GM21367 (cell line): Measurements from ENCODE around the gene CARD14.

Source experiments
- ATAC-seq: cut with Tn5 transposase; IDR thresholded peaks from one replicate; pipeline ENCODE4 v1.9.1; 2021; ENCODE audit not compliant: unreplicated experiment

The CARD14 gene

GRCh38 chr17:80209765-80210164 is 39.9 kb downstream of the CARD14 start:
- ATAC-seq = no peak

DNA sequence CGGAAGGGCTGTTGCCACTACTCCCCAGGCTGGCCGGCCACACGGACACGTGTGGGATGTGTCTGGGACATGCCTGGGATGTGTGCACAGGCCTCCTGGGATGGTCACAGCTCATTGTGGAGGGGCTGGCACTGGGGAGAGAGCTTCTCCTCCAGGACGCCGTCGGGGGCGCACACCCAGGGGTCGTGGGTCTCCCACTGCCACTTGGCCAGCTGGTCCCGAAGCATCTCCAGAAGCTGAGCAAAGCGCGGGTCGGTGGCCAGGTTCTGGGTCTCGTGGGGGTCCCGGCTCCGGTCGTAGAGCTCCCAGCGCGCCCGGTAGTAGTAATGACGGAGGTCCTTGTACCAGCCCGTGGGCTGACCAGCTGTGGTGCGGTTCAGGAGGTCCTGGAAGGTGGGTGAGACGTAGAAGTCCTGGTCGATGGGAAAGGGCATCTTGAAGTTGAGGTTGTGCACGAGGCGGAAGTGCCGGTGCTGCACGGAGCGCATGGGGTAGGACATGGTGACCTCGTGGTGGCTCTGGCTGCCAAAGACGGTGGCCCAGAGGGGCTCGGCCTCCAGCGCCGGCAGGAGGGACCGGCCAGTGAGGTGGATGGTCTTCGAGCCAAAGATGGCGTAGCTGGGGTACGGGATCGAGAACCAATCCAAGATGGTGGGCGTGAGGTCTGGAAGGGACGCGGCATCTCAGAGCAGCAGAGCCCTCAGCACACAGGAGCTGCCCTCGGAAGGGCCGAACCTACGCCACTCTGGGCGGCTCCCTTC is 40.7 kb downstream of the CARD14 start:
- no peak for ATAC-seq

DNA sequence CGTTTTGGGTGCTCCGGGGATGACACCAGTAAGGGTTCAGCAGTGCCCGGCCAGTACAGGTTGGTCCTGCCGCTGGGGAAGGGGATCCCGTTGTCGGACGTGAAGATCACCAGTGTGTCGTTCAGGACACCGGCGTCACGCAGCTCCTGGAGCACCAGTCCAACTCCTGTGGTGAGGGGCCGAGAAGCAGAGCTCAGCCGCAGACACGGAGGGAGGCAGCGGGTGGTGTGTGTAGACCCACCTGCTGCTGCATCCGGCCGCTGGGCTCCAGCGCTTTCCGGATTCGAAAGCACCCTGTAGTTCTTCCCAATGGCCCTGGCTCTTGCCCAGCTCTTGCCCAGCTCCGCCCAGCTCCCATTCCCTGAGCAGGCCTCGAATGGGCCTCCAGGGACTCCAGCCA is 42.3 kb downstream of the CARD14 start:
- no peak for ATAC-seq

GRCh38 chr17:80212511-80212910 is 42.7 kb downstream of the CARD14 start:
- ATAC-seq = no peak

DNA sequence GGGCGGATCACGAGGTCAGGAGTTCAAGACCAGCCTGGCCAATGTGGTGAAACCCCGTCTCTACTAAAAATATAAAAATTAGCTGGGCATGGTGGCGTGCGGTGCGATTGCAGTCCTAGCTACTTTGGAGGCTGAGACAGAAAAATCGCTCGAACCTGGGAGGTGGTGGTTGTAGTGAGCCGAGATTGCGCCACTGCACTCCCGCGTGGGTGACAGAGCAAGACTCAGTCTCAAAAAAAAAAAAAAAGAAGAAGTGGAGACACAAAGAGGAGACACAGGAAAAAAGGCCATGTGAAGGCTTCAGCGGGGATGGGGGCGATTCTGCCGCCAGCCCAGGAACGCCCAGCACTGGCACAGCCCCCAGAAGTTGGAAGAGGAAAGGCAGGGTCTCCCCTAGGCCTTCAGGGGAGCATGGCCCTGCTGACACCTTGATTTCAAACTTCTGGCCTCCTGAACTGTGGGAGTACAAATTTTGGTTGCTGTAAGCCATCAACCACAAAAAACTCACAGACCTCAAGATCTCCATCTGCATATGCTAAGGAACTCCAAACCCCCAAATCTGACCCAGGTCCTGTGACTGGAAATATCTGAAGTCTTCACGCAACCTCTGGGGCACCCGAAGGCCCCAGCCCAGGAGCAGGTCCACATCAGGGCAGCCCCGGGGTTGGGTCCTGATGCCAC is 43.3 kb downstream of the CARD14 start:
- no peak for ATAC-seq

- ATAC-seq = no peak
These were observed 43.8 kb downstream of the CARD14 start for GRCh38 chr17:80213643-80213975.

- ATAC-seq = no peak
These were observed 44.4 kb downstream of the CARD14 start for GRCh38 chr17:80214012-80214877.

GRCh38 chr17:80214878-80215210 is 45.0 kb downstream of the CARD14 start:
- ATAC-seq = no peak

DNA sequence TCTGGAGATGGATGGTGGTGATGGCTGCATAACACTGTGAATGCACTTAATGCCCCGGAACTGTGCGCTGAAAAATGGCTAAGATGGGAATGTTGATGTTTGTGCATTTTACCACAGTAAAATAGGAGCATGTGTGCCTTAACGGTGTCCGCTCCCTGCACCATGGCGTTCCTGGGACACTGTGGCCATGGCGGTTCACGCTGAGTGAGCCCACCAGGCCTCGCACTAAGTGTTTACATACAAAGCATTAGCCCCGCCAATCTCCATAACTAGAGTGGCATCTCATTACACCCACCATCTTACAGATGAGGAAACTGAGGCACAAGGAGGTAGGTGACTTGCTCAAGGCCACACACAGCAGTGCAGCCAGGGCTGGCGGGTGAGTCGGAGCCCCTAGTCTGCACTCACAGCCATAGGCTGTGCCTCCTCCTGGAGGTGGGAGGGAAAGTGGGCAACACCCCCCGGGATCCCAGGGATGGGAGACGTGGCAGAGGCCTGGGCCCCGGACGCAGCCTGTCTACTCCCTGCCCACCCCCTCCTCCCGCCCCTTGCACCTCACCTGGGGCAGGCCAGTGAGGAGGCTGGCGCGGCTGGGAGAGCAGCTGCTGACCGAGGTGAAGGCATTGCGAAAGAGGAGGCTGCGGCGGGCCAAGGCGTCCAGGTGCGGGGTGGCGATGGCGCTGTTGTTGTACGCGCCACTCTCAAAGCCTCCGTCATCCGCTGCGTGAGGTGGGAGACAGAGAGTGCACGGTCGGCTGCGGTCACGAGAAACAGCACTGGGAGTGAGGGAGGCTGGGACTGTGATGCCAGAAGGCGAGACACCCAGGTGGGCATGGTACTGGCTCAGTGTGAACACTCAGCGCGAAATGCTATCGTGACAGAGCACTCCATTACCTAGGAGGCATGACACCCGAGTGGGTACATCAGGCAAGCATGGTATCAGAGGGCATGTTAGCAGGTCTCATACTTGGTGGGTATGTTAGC is 46.9 kb downstream of the CARD14 start:
- no peak for ATAC-seq

- no peak for ATAC-seq
These were observed 48.0 kb downstream of the CARD14 start for GRCh38 chr17:80217703-80218362.

GRCh38 chr17:80218391-80218790 is 48.6 kb downstream of the CARD14 start:
- no peak for ATAC-seq

DNA sequence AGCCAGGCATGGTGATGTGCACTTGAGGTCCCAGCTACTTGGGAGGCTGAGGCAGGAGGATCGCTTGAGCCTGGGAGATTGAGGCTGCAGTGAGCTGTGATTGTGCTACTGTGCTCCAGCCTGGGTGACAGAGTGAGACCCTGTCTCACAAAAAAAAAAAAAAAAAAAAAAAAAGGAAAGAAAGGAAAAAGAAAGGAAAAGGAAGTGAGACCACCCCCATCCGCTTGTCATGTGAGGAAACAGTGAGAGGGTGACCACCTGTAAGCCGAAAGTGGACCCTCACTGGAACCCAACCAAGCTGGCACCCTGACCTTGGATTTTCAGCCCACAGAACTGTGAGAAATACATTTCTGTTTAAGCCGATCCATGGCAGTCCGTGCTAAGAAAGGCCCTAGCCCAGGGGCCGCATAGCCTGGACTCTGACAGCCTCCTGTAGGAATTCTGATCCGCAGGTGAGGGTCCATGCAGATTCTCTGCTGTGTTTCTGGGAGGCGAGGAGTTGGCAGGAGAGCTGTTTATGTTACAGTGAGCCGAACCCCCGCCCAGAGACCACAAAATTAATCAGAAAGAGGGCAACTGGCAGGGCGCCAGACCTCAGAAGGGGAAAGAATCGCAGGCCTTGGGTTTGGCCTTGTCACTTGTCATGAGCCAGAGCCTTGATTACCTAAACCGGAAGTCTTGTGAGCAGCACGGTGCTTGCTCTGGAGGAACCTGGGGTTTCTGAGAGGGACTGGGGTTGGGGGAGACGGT is 49.4 kb downstream of the CARD14 start:
- ATAC-seq = peak; percentile 45

GRCh38 chr17:80219763-80220053 is 49.9 kb downstream of the CARD14 start:
- ATAC-seq = peak; percentile 17

DNA sequence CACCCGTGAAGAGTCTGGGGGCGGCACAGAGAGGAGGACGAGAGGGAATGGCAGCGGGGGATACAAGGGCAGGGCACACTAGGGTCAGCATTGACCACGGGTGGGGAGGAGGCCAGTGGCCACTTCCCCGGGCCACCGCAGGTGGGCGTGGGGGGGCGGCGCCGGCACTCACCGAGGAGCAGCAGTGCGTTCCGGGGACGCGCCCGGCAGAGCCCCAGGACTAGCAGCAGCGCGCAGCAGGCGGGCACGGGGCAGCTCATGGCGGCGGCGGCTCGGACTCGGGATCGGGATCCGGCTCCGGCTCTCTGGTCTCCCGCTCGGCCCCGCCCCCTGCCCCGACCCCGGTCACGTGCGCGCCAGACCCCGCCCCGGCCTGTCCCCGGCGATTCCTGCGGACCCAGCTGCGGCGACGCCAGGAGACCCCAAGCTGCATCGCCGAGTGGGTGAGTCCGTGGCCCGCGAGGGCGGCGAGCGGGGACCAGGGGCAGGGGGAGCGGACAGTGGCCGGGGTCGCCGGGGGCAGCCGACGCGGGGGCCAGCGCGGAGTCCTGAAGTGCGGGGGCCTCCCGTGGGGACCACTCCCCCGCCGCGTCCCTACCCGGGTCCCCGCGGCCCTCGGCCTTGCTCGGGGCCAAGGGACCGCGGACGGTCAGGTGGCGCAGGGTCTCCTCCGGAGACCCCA is 50.4 kb downstream of the CARD14 start, which contains the start of the genes SGSH and SLC26A11:
Gene SGSH, minus strand, starts transcription at position 280 of the 682 bp plus-strand sequence. Its CDS starts 20 bp downstream, at position 260.
Gene SLC26A11, plus strand, starts transcription at position 374 of the 682 bp plus-strand sequence. CDS start 1,134 bp downstream, outside the sequence.
- ATAC-seq = peak; percentile 30

DNA sequence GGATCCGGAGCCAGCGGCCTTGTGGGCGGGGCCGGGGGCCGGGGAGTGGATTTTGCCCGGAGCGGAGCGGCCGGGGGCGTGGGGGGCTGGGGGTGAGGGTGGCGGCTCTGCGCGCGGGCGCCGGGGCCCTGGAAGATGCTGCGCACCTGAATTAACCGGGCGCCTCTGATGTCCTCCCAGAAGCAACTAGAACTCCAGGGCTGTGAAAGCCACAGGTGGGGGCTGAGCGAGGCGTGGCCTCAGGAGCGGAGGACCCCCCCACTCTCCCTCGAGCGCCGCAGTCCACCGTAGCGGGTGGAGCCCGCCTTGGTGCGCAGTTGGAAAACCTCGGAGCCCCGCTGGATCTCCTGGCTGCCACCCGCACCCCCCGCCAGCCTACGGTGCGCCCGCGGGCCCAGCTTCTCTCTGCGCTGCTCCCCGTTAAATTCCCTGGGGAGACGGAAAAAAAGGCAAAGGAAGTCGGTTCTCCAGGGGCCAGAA is 50.9 kb downstream of the CARD14 start:
- no peak for ATAC-seq

- no peak for ATAC-seq
These were observed 51.7 kb downstream of the CARD14 start for GRCh38 chr17:80221351-80222105.

DNA sequence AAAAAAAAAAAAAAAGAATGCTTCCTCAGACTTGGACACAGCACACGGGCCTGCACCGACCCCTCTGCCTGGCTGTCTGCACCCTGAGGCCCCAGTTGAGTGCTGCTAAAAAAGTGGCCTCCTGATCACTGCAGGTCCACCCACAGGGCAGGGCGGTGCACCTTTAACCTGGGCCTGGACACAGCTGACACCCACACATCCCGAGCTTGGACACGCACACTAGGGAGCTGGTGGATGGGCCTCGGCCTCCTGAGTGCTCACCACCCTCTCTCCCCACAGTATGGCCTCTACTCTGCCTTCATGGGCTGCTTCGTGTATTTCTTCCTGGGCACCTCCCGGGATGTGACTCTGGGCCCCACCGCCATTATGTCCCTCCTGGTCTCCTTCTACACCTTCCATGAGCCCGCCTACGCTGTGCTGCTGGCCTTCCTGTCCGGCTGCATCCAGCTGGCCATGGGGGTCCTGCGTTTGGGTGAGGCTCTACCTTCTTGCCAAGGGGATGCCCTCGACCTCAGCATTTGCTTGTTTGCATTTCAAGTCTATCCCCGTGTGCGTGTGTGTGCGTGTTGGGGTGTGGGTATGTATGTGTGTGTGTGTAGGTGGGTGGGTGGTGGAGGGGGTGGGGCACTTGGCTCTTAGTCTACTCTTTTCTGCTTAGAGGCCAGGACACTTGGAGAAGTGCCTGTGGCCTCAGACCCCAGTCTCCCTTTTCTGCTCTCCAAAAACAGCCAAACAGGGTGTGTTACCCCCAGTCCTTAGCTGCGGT is 52.7 kb downstream of the CARD14 start:
- ATAC-seq = no peak
